ENCODE data around the gene DPP7.

Gene DPP7

DNA sequence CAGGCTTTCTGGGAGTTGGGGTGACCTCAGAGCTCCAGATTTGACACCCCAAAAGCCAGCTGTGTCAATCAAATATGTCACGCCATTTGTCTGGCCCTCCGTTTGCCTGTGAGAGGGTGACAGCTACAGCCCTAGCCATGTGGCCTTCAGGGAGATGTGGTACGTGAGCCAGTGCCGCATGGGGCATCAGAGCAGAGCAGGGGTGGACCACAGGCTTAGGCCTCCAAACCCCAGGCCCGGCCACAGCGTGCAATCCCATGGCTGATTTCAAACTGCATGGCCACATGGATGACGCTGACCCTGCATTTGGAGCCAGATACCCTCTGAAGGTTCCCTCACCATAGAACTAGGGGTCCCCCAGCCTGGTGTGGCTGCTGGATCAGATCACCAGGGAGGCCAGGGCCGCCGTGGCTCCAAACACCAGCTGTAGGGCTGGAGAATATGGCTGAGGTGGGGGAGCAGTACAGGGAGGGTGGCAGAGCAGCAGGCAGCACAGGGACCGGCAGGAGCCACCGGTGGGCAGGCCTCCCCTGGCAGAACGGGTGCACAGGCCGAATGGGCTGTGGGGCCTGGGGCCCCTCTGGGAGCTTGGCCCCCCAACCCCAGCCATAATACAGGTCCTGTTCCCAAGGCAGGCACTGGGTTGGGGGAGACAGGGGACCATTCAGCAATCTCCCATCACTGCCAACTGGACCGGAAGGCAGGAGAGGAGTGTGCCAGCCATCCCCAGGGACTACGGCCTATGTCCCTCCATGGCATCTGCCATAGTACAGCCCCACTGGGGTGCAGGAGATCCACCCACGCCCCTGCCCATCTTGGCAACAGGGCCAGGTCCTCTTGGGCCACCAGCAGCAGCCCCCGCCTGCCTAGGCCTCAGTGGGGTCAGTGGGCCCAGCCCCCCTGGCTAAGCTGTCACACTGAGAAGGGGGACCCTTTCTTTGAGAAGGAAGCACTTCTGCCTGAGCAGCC is 45.7 kb downstream of the DPP7 start:
- no peak for TF ChIP-seq YY1 (IDR thresholded peaks at IDR 0.05; ENCODE audit: insufficient read depth, insufficient read length)
- no peak for TF ChIP-seq ZNF274 (IDR thresholded peaks at IDR 0.05; ENCODE audit: low read depth, low read length)
- no peak for TF ChIP-seq SUZ12 (IDR thresholded peaks at IDR 0.05; ENCODE audit: extremely low read depth, insufficient read depth, insufficient read length)
- Histone ChIP-seq H3K36me3 (ENCODE audit: insufficient read depth, insufficient read length, low read length) (peaks cover 24% of the 10 kb centered on the region), H3K9me3 (ENCODE audit: insufficient read depth, low read length) (no peaks in the 10 kb centered on the region), H3K9ac (ENCODE audit: insufficient read length, low read depth) (peak overlapping the region; percentile 90), H3K4me1 (ENCODE audit: insufficient read depth, insufficient read length) (peaks cover 29% of the 10 kb centered on the region), H3K4me3 (ENCODE audit: insufficient read length, low read depth) (peak overlapping the region; percentile 71), H3K27me3 (ENCODE audit: insufficient read depth, insufficient read length) (peaks cover 13% of the 10 kb centered on the region)
- DNase-seq (ENCODE audit: low read depth, low spot score) = no peak

DNA sequence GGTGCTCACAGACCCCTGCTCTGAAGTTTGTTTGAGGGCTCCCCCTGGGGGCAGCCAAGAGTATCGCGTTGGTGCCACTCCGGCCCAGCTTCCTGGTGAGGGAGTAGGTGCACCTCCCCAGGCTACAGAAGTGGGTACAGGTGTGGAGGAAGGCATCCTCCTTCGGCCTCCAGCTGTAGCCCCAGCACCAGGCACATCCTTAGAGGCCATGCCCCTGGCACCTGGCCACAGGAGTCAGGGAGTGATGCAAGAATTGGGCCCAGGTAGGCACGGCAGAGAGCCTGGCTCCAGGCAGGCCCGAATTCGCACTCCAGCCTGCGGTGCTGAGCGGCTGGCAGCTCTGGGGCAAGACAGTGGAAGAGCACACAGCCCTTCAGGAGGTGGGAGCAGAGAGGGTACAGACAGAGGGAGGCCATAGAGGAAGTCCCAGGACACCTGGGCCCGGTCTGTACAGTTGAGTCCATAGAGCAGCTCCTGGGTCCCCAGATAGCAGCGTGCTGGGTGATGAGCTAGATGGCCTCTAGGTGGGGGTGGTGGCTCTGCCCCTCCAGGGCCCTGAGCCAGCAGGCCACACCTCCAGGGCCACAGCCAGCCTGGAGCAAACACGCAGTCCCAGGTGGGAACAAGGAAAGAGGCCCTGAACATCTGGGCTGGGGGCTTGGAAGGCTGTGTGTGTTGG is 46.5 kb downstream of the DPP7 start:
- Histone ChIP-seq H3K36me3 (ENCODE audit: insufficient read depth, insufficient read length, low read length) (peaks cover 30% of the 10 kb centered on the region), H3K9ac (ENCODE audit: insufficient read length, low read depth) (peak overlapping the region; percentile 90), H3K4me3 (ENCODE audit: insufficient read length, low read depth) (peak overlapping the region; percentile 27), H3K4me1 (ENCODE audit: insufficient read depth, insufficient read length) (peaks cover 33% of the 10 kb centered on the region), H3K9me3 (ENCODE audit: insufficient read depth, low read length) (no peaks in the 10 kb centered on the region), H3K27me3 (ENCODE audit: insufficient read depth, insufficient read length) (peaks cover 12% of the 10 kb centered on the region)
- TF ChIP-seq SUZ12 (IDR thresholded peaks at IDR 0.05; ENCODE audit: extremely low read depth, insufficient read depth, insufficient read length) (no peak), YY1 (IDR thresholded peaks at IDR 0.05; ENCODE audit: insufficient read depth, insufficient read length) (no peak), ZNF274 (IDR thresholded peaks at IDR 0.05; ENCODE audit: low read depth, low read length) (no peak)
- peak; percentile 64 for DNase-seq (ENCODE audit: low read depth, low spot score)

- no peak for DNase-seq (ENCODE audit: low read depth, low spot score)
- no peak overlapping the region for H3K4me3 ChIP-seq (ENCODE audit: insufficient read length, low read depth)
- no peak for TF ChIP-seq YY1 (IDR thresholded peaks at IDR 0.05; ENCODE audit: insufficient read depth, insufficient read length)
- no peak for TF ChIP-seq SUZ12 (IDR thresholded peaks at IDR 0.05; ENCODE audit: extremely low read depth, insufficient read depth, insufficient read length)
- no peak for TF ChIP-seq ZNF274 (IDR thresholded peaks at IDR 0.05; ENCODE audit: low read depth, low read length)
- no peaks in the 10 kb centered on the region for H3K9me3 ChIP-seq (ENCODE audit: insufficient read depth, low read length)
- H3K36me3 ChIP-seq (ENCODE audit: insufficient read depth, insufficient read length, low read length) = peaks cover 30% of the 10 kb centered on the region
- peaks cover 12% of the 10 kb centered on the region for H3K27me3 ChIP-seq (ENCODE audit: insufficient read depth, insufficient read length)
- H3K9ac ChIP-seq (ENCODE audit: insufficient read length, low read depth) = no peak overlapping the region
- peaks cover 30% of the 10 kb centered on the region for H3K4me1 ChIP-seq (ENCODE audit: insufficient read depth, insufficient read length)
These were observed 48.3 kb downstream of the DPP7 start for GRCh38 chr9:137066096-137066861.

DNA sequence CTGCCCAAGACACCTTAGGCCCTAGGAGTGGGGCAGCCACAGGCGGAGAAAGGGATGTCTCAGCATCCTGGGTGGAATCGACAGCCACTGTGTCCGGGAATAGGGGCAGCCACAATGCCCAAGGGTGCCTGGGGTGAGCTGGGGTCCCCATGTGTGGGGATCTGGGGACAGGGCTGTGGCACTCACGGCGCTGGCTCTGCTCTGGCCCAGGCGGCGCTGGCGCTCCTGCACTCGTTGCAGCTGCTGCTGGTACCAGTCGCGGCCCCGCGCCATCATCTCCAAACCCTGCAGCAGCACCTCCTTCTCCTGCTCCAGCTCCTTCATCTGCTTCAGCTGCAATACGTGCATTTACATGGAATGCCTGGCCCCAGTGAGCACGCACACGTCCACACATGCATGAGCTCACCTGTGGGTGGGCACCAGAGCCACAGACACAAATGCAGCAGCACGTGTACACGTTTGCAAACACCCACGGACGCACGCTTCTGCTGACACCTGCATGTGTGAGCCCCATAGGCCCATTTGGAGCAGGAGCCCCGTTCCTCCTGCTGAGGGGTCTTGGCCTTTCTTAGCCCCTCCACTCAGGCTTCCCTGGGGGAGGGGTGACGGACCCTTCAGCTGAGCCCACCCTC is 49.1 kb downstream of the DPP7 start:
- H3K4me1 ChIP-seq (ENCODE audit: insufficient read depth, insufficient read length) = peaks cover 25% of the 10 kb centered on the region
- peaks cover 12% of the 10 kb centered on the region for H3K27me3 ChIP-seq (ENCODE audit: insufficient read depth, insufficient read length)
- H3K36me3 ChIP-seq (ENCODE audit: insufficient read depth, insufficient read length, low read length) = peaks cover 30% of the 10 kb centered on the region
- no peak overlapping the region for H3K4me3 ChIP-seq (ENCODE audit: insufficient read length, low read depth)
- no peaks in the 10 kb centered on the region for H3K9me3 ChIP-seq (ENCODE audit: insufficient read depth, low read length)
- no peak for DNase-seq (ENCODE audit: low read depth, low spot score)
- H3K9ac ChIP-seq (ENCODE audit: insufficient read length, low read depth) = no peak overlapping the region
- no peak for TF ChIP-seq SUZ12 (IDR thresholded peaks at IDR 0.05; ENCODE audit: extremely low read depth, insufficient read depth, insufficient read length)
- TF ChIP-seq YY1 (IDR thresholded peaks at IDR 0.05; ENCODE audit: insufficient read depth, insufficient read length) = no peak
- no peak for TF ChIP-seq ZNF274 (IDR thresholded peaks at IDR 0.05; ENCODE audit: low read depth, low read length)

DNA sequence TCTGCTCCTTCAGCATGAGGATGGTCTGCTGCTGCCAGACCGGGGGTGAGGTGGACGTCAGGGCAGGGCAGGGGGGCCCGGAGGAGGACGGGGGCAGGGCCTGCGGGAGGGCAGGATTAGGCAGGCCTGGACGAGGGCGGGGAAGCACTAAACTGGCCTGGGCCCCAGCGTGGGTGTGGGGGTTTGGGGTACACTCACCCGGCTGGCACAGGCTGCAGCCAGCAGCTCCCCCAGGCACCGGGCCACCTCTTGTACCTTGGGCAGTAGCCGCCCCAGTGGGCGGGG is 49.7 kb downstream of the DPP7 start:
- peaks cover 30% of the 10 kb centered on the region for H3K36me3 ChIP-seq (ENCODE audit: insufficient read depth, insufficient read length, low read length)
- no peaks in the 10 kb centered on the region for H3K9me3 ChIP-seq (ENCODE audit: insufficient read depth, low read length)
- no peak overlapping the region for H3K4me3 ChIP-seq (ENCODE audit: insufficient read length, low read depth)
- no peak for TF ChIP-seq ZNF274 (IDR thresholded peaks at IDR 0.05; ENCODE audit: low read depth, low read length)
- no peak for TF ChIP-seq SUZ12 (IDR thresholded peaks at IDR 0.05; ENCODE audit: extremely low read depth, insufficient read depth, insufficient read length)
- no peak for TF ChIP-seq YY1 (IDR thresholded peaks at IDR 0.05; ENCODE audit: insufficient read depth, insufficient read length)
- no peak for DNase-seq (ENCODE audit: low read depth, low spot score)
- H3K27me3 ChIP-seq (ENCODE audit: insufficient read depth, insufficient read length) = peaks cover 12% of the 10 kb centered on the region
- no peak overlapping the region for H3K9ac ChIP-seq (ENCODE audit: insufficient read length, low read depth)
- H3K4me1 ChIP-seq (ENCODE audit: insufficient read depth, insufficient read length) = peaks cover 25% of the 10 kb centered on the region

- peaks cover 30% of the 10 kb centered on the region for H3K36me3 ChIP-seq (ENCODE audit: insufficient read depth, insufficient read length, low read length)
- no peaks in the 10 kb centered on the region for H3K9me3 ChIP-seq (ENCODE audit: insufficient read depth, low read length)
- peak overlapping the region; percentile 14 for H3K9ac ChIP-seq (ENCODE audit: insufficient read length, low read depth)
- peaks cover 7% of the 10 kb centered on the region for H3K27me3 ChIP-seq (ENCODE audit: insufficient read depth, insufficient read length)
- H3K4me3 ChIP-seq (ENCODE audit: insufficient read length, low read depth) = no peak overlapping the region
- DNase-seq (ENCODE audit: low read depth, low spot score) = no peak
- peaks cover 21% of the 10 kb centered on the region for H3K4me1 ChIP-seq (ENCODE audit: insufficient read depth, insufficient read length)
- TF ChIP-seq ZNF274 (IDR thresholded peaks at IDR 0.05; ENCODE audit: low read depth, low read length) (no peak), SUZ12 (IDR thresholded peaks at IDR 0.05; ENCODE audit: extremely low read depth, insufficient read depth, insufficient read length) (no peak), YY1 (IDR thresholded peaks at IDR 0.05; ENCODE audit: insufficient read depth, insufficient read length) (no peak)
These were observed 50.3 kb downstream of the DPP7 start for GRCh38 chr9:137064027-137064879.
